ENCODE results near the gene MAP2K2. TPM values are rescaled to one million over a fixed set of nuclear protein-coding genes. Genes with fewer than 3 reads are reported as not detected.

Gene MAP2K2
- total and polyA plus RNA-seq, 10 donors, result 95.3 to 165 (median 116) TPM

GRCh38 chr19:4057931-4058692 lies 65.8 kb downstream of the MAP2K2 start:
- WGBS, 5 donors, result 20 to 48% (median 29%) methylated on average over 21 to 22 of the region's 22 CpGs
- TF ChIP-seq POLR2AphosphoS5 (IDR thresholded peaks at IDR 0.05), result peak; percentile 63 to 82 (median 66)
- TF ChIP-seq POLR2A (IDR thresholded peaks at IDR 0.05), result no peak
- TF ChIP-seq CTCF (IDR thresholded peaks at IDR 0.05 in 8 of 11, conservative IDR thresholded peaks at IDR 0.05 in 3 of 11), result peak in 3 of 11 experiments; percentile 9 to 32 (median 30)
- intact Hi-C loops (cut with DNase I; ENCODE audit: low total_unique reads), result no loop called here
- H3K36me3 ChIP-seq, result peaks cover 6 to 59% (median 24%) of the 10 kb centered on the region in 6 donors
- peak overlapping the region; percentile 80 to 99 (median 98) for H3K27ac ChIP-seq
- peak; percentile 88 for DNase-seq
- no peaks in the 10 kb centered on the region for H3K27me3 ChIP-seq (replicated peaks in 1 of 7)
- no peaks in the 10 kb centered on the region for H3K9me3 ChIP-seq
- H3K4me3 ChIP-seq, result peak overlapping the region in 5 of 8 donors; percentile 2 to 99 (median 3)
- peaks cover 56 to 100% (median 88%) of the 10 kb centered on the region in 6 donors for H3K4me1 ChIP-seq

GRCh38 chr19:4055209-4055552 lies 68.7 kb downstream of the MAP2K2 start:
- no peak for DNase-seq
- Histone ChIP-seq H3K36me3 (peaks cover 6 to 74% (median 48%) of the 10 kb centered on the region in 6 donors), H3K4me3 (no peak overlapping the region), H3K27ac (peak overlapping the region in 2 of 8 donors; percentile 50 to 54), H3K27me3 (replicated peaks in 1 of 7) (no peaks in the 10 kb centered on the region), H3K9me3 (no peaks in the 10 kb centered on the region), H3K4me1 (peaks cover 36 to 99% (median 77%) of the 10 kb centered on the region in 6 donors)
- TF ChIP-seq POLR2AphosphoS5 (IDR thresholded peaks at IDR 0.05) (peak in 1 of 3 donors; percentile 4), CTCF (IDR thresholded peaks at IDR 0.05 in 8 of 11, conservative IDR thresholded peaks at IDR 0.05 in 3 of 11) (no peak), POLR2A (IDR thresholded peaks at IDR 0.05) (no peak)
- WGBS, 5 donors, result 95 to 100% (median 95%) methylated on average over 8 to 20 of the region's 20 CpGs
- intact Hi-C loops (cut with DNase I; ENCODE audit: low total_unique reads), result no loop called here

- H3K36me3 ChIP-seq, result peaks cover 6 to 79% (median 52%) of the 10 kb centered on the region in 6 donors
- TF ChIP-seq POLR2AphosphoS5 (IDR thresholded peaks at IDR 0.05), result peak; percentile 23 to 66 (median 56)
- TF ChIP-seq CTCF (IDR thresholded peaks at IDR 0.05 in 8 of 11, conservative IDR thresholded peaks at IDR 0.05 in 3 of 11), result no peak
- H3K27me3 ChIP-seq (replicated peaks in 1 of 7), result no peaks in the 10 kb centered on the region
- peak overlapping the region in 1 of 8 donors; percentile 38 for H3K4me3 ChIP-seq
- peaks cover 30 to 99% (median 72%) of the 10 kb centered on the region in 6 donors for H3K4me1 ChIP-seq
- intact Hi-C loops (cut with DNase I; ENCODE audit: low total_unique reads), result no loop called here
- H3K9me3 ChIP-seq, result no peaks in the 10 kb centered on the region
- no peak for DNase-seq
- 95 to 97% (median 96%) methylated on average over 58 to 91 of the region's 91 CpGs for WGBS, 5 donors
- H3K27ac ChIP-seq, result peak overlapping the region in 5 of 8 donors; percentile 15 to 54 (median 37)
These were observed 69.3 kb downstream of the MAP2K2 start for GRCh38 chr19:4054441-4055208.
